Right forelimb (tissue), 1 donor: ENCODE results near the gene DYRK2.

ENCODE experiments used
- DNase-seq: peaks from one replicate; pipeline ENCODE4 v3.0.0-alpha.2; 2018

DYRK2 gene

GRCh38 chr12:67647181-67647798 is 1.3 kb upstream of the DYRK2 start:
- DNase-seq = peak; percentile 55

- peak; percentile 90 for DNase-seq
These were observed 585 bp upstream of the DYRK2 start for GRCh38 chr12:67647799-67648520.

- no peak for DNase-seq
These were observed 670 bp downstream of the DYRK2 start for GRCh38 chr12:67649261-67649569.

GRCh38 chr12:67649570-67650387 is 1.2 kb downstream of the DYRK2 start:
- peak; percentile 78 for DNase-seq

GRCh38 chr12:67650388-67651131 is 2.0 kb downstream of the DYRK2 start:
- DNase-seq = peak; percentile 51

GRCh38 chr12:67651132-67651695 is 2.7 kb downstream of the DYRK2 start:
- no peak for DNase-seq

- DNase-seq = no peak
These were observed 7.3 kb downstream of the DYRK2 start for GRCh38 chr12:67655829-67656228.

- no peak for DNase-seq
These were observed 7.7 kb downstream of the DYRK2 start for GRCh38 chr12:67656251-67656650.

- no peak for DNase-seq
These were observed 9.9 kb downstream of the DYRK2 start for GRCh38 chr12:67658486-67658885.

- no peak for DNase-seq
These were observed 10.7 kb downstream of the DYRK2 start for GRCh38 chr12:67659292-67659691.

- DNase-seq = no peak
These were observed 12.9 kb downstream of the DYRK2 start for GRCh38 chr12:67661311-67662021.

GRCh38 chr12:67662910-67663538 is 14.5 kb downstream of the DYRK2 start:
- no peak for DNase-seq

- no peak for DNase-seq
These were observed 15.6 kb downstream of the DYRK2 start for GRCh38 chr12:67664171-67664570.

GRCh38 chr12:67665679-67666078 is 17.1 kb downstream of the DYRK2 start:
- DNase-seq = no peak

- DNase-seq = no peak
These were observed 18.1 kb downstream of the DYRK2 start for GRCh38 chr12:67666605-67667004.

GRCh38 chr12:67667276-67668073 is 18.9 kb downstream of the DYRK2 start:
- DNase-seq = no peak

- no peak for DNase-seq
These were observed 20.8 kb downstream of the DYRK2 start for GRCh38 chr12:67669217-67669933.

- no peak for DNase-seq
These were observed 21.5 kb downstream of the DYRK2 start for GRCh38 chr12:67669934-67670631.

GRCh38 chr12:67671419-67671818 is 22.9 kb downstream of the DYRK2 start:
- no peak for DNase-seq

- no peak for DNase-seq
These were observed 23.3 kb downstream of the DYRK2 start for GRCh38 chr12:67671892-67672291.
